Neural cell (in vitro differentiated cells): ENCODE data around the gene ATRAID. TPM values are rescaled to one million over a fixed set of nuclear protein-coding genes. Genes with fewer than 3 reads are reported as not detected.

Source experiments
- H2AFZ ChIP-seq: fragments of 200-600, 300-800 bp; sonication (generic), shearing (Covaris generic); 2 replicates; pipeline ENCODE4 v1.6.0; 2014; ENCODE audit warnings: low read depth, mild to moderate bottlenecking, antibody characterized with exemption, low read length, moderate library complexity
- H3F3A ChIP-seq: fragments of 200-600 bp; shearing (Covaris generic); 2 replicates; pipeline ENCODE4 v1.6.1; 2016; ENCODE audit warnings: mild to moderate bottlenecking, moderate library complexity, mixed read lengths, antibody characterized with exemption, low read length; ENCODE audit not compliant: insufficient read depth, poor library complexity, severe bottlenecking
- H3K27ac ChIP-seq: fragments of 200-600, 300-800 bp; sonication (generic), shearing (Covaris generic); 2 replicates; pipeline ENCODE4 v1.5.1; 2014; ENCODE audit warnings: mild to moderate bottlenecking, low read length, moderate library complexity
- H3K27me3 ChIP-seq: fragments of 300-800, 200-600 bp; sonication (generic), shearing (Covaris generic); 2 replicates; pipeline ENCODE4 v1.6.0; 2014; ENCODE audit warnings: mild to moderate bottlenecking, low read depth, low read length, moderate library complexity; ENCODE audit not compliant: insufficient read depth
- H3K36me3 ChIP-seq: fragments of 300-800, 200-600 bp; sonication (generic), shearing (Covaris generic); 2 replicates; pipeline ENCODE4 v1.5.1; 2014; ENCODE audit warnings: mild to moderate bottlenecking, antibody characterized with exemption, low read length, moderate library complexity; ENCODE audit not compliant: insufficient read depth
- H3K4me2 ChIP-seq: fragments of 300-800, 200-600 bp; sonication (generic), shearing (Covaris generic); 2 replicates; pipeline ENCODE4 v1.6.0; 2014; ENCODE audit warnings: mild to moderate bottlenecking, low read length
- H3K4me3 ChIP-seq: fragments of 300-800, 200-600 bp; sonication (generic), shearing (Covaris generic); 2 replicates; pipeline ENCODE4 v1.5.1; 2014; ENCODE audit warnings: mild to moderate bottlenecking, low read length, moderate library complexity
- H3K79me2 ChIP-seq: fragments of 200-600 bp; shearing (Covaris generic); replicated peaks from 2 replicates; pipeline ENCODE4 v1.6.0; 2014; ENCODE audit warnings: mild to moderate bottlenecking, low read length, moderate library complexity; ENCODE audit not compliant: insufficient read depth
- H3K9ac ChIP-seq: fragments of 300-800, 200-600 bp; sonication (generic), shearing (Covaris generic); 2 replicates; pipeline ENCODE4 v1.6.1; 2016; ENCODE audit warnings: mild to moderate bottlenecking, low read length, mixed read lengths
- H3K9me2 ChIP-seq: fragments of 200-600 bp; shearing (Covaris generic); 2 replicates; pipeline ENCODE4 v1.6.1; 2016; ENCODE audit warnings: mild to moderate bottlenecking, low read length, mixed read lengths; ENCODE audit not compliant: insufficient read depth
- H3K9me3 ChIP-seq: fragments of 200-600, 300-800 bp; sonication (generic), shearing (Covaris generic); 2 replicates; pipeline ENCODE4 v1.6.1; 2016; ENCODE audit warnings: mild to moderate bottlenecking, mixed run types, low read length, moderate library complexity, mixed read lengths
- H4K20me1 ChIP-seq: fragments of 200-600 bp; shearing (Covaris generic); 2 replicates; pipeline ENCODE4 v1.6.1; 2016; ENCODE audit warnings: mild to moderate bottlenecking, mixed run types; ENCODE audit not compliant: insufficient read depth
- EP300 ChIP-seq: fragments of 450-650 bp; conservative IDR thresholded peaks from 2 replicates; pipeline ENCODE4 v1.6.1; 2014; ENCODE audit warnings: antibody characterized with exemption, mild to moderate bottlenecking, moderate library complexity; ENCODE audit not compliant: poor library complexity, severe bottlenecking
- EZH2 ChIP-seq: fragments of 200-600, 300-800 bp; shearing (Covaris generic), sonication (generic); IDR thresholded peaks from 2 replicates; pipeline ENCODE4 v1.6.1; 2014; ENCODE audit warnings: antibody characterized with exemption, low read length, borderline replicate concordance, mild to moderate bottlenecking; ENCODE audit not compliant: insufficient read depth, poor library complexity, severe bottlenecking
- MXI1 ChIP-seq: fragments of 450-650 bp; conservative IDR thresholded peaks from 2 replicates; pipeline ENCODE4 v1.6.1; 2014; ENCODE audit warnings: antibody characterized with exemption, mild to moderate bottlenecking; ENCODE audit not compliant: poor library complexity, severe bottlenecking
- POLR2AphosphoS5 ChIP-seq: IDR thresholded peaks from 2 replicates; pipeline ENCODE4 v1.6.1; 2012
- RAD21 ChIP-seq: fragments of 450-650 bp; conservative IDR thresholded peaks from 2 replicates; pipeline ENCODE4 v1.6.1; 2014; ENCODE audit warnings: antibody characterized with exemption, mild to moderate bottlenecking, moderate library complexity
- REST ChIP-seq: IDR thresholded peaks from 2 replicates; pipeline ENCODE4 v1.6.1; 2012; ENCODE audit warnings: borderline replicate concordance
- SMC3 ChIP-seq: fragments of 450-650 bp; conservative IDR thresholded peaks from 2 replicates; pipeline ENCODE4 v1.6.1; 2014; ENCODE audit warnings: antibody characterized with exemption, mild to moderate bottlenecking, moderate library complexity; ENCODE audit not compliant: poor library complexity
- TAF1 ChIP-seq: IDR thresholded peaks from 2 replicates; pipeline ENCODE4 v1.6.1; 2012; ENCODE audit warnings: low read depth
- polyA plus RNA-seq: library from polyadenylated mRNA; depleted of rRNA; stranded (reverse); fragments of >200 nt; gene quantifications from 2 replicates; pipeline ENCODE4 v1.2.3, GENCODE V29; 2014
- TF ChIP-seq, protein P1 (sequence below): fragments of 450-650 bp; IDR thresholded peaks from 2 replicates; pipeline ENCODE4 v1.5.1; 2014; ENCODE audit warnings: antibody characterized with exemption, mild to moderate bottlenecking, moderate library complexity; ENCODE audit not compliant: poor library complexity, severe bottlenecking

ATRAID gene
- polyA plus RNA-seq, 1 donor from 2014 or later = 94.3 TPM

- Histone ChIP-seq H3K27ac (no peak overlapping the region), H4K20me1 (no peaks in the 10 kb centered on the region)
Observed at GRCh38 chr2:27199241-27199640, 12.6 kb upstream of the ATRAID start.

DNA sequence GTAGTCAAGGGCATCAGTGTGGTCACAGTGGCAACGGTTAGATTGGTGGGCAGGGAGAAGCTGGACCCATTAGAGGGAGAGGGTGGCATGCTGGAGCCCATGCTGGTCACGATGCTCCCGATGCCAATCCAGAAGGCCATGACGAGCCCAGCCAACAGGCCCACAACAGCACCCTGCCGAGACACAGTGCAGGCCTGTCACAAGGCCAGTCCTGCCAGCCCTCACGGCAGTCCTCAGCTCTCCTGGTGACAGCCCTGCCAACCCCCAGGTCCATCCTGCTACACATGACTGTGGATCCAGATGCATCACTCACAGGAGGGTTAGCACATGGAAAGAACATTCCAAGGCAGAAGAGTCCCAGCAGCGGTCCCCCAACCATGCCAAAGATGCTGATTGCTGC, 10.2 kb upstream of the ATRAID start:
- H4K20me1 ChIP-seq = no peaks in the 10 kb centered on the region
- no peaks in the 10 kb centered on the region for H3K79me2 ChIP-seq
- H3K9me2 ChIP-seq = no peaks in the 10 kb centered on the region
- H3K27ac ChIP-seq = no peak overlapping the region
- peaks cover 3% of the 10 kb centered on the region for H3K36me3 ChIP-seq
- H3K27me3 ChIP-seq = no peaks in the 10 kb centered on the region
- H2AFZ ChIP-seq = no peak overlapping the region
- H3K9ac ChIP-seq = no peak overlapping the region
- H3K4me2 ChIP-seq = no peak overlapping the region
- no peaks in the 10 kb centered on the region for H3F3A ChIP-seq
- no peak overlapping the region for H3K4me3 ChIP-seq
- H3K9me3 ChIP-seq = no peaks in the 10 kb centered on the region
- TF ChIP-seq POLR2AphosphoS5 (no peak), TAF1 (no peak), RAD21 (no peak), REST (no peak), EP300 (no peak), EZH2 (no peak), MXI1 (no peak)
- TF ChIP-seq, protein P1, sequence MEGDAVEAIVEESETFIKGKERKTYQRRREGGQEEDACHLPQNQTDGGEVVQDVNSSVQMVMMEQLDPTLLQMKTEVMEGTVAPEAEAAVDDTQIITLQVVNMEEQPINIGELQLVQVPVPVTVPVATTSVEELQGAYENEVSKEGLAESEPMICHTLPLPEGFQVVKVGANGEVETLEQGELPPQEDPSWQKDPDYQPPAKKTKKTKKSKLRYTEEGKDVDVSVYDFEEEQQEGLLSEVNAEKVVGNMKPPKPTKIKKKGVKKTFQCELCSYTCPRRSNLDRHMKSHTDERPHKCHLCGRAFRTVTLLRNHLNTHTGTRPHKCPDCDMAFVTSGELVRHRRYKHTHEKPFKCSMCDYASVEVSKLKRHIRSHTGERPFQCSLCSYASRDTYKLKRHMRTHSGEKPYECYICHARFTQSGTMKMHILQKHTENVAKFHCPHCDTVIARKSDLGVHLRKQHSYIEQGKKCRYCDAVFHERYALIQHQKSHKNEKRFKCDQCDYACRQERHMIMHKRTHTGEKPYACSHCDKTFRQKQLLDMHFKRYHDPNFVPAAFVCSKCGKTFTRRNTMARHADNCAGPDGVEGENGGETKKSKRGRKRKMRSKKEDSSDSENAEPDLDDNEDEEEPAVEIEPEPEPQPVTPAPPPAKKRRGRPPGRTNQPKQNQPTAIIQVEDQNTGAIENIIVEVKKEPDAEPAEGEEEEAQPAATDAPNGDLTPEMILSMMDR = no peak

More at GRCh38 chr2:27199241-27199640, 12.6 kb upstream of the ATRAID start:
- H3F3A ChIP-seq = no peaks in the 10 kb centered on the region
- H3K79me2 ChIP-seq = no peaks in the 10 kb centered on the region
- H3K27me3 ChIP-seq = no peaks in the 10 kb centered on the region
- no peak overlapping the region for H3K4me2 ChIP-seq
- H3K4me3 ChIP-seq = no peak overlapping the region
- H3K9ac ChIP-seq = no peak overlapping the region
- H3K9me3 ChIP-seq = no peaks in the 10 kb centered on the region
- no peaks in the 10 kb centered on the region for H3K9me2 ChIP-seq
- TF ChIP-seq MXI1 (no peak), RAD21 (no peak), EP300 (no peak), TAF1 (no peak), POLR2AphosphoS5 (no peak), EZH2 (no peak), REST (no peak), SMC3 (no peak)
- TF ChIP-seq, protein P1 = no peak
- H2AFZ ChIP-seq = no peak overlapping the region
- no peaks in the 10 kb centered on the region for H3K36me3 ChIP-seq
